SK-N-SH (cell line): Measurements from ENCODE around the gene PBX3. TPM values are rescaled to one million over a fixed set of nuclear protein-coding genes. Genes with fewer than 3 reads are reported as not detected.

Source experiments
- CTCF ChIA-PET: fragments of 300-600, 350-600 bp; formaldehyde crosslinking; extraction: SDS; loops from one replicate; lab custom pipeline; 2021; lab: Yijun Ruan, JAX
- POLR2A ChIA-PET: fragments of 350-600 bp; sonication (Branson Sonifier 250); formaldehyde crosslinking; extraction: SDS; loops from one replicate; lab custom pipeline; 2020; ENCODE audit warnings: antibody characterized with exemption, inconsistent platforms; lab: Yijun Ruan, JAX
- DNase-seq: peaks from one replicate; pipeline ENCODE4 v3.0.0; 2012
- H2AFZ ChIP-seq: fragments of 200-600 bp; sonication (generic); 2 replicates; pipeline ENCODE4 v1.8.1; 2016; ENCODE audit warnings: antibody characterized with exemption, mild to moderate bottlenecking, low read depth
- H3F3A ChIP-seq: fragments of 200-600 bp; sonication (generic); replicated peaks from 2 replicates; pipeline ENCODE3; 2016; ENCODE audit warnings: antibody characterized with exemption, mild to moderate bottlenecking; ENCODE audit not compliant: insufficient read depth
- H3K27ac ChIP-seq, 2 experiments: fragments of 200-500 bp in 1 of 2; fragments of 200-600 bp in 1 of 2; sonication (Bioruptor generic) in 1 of 2; sonication (generic), shearing (Covaris generic) in 1 of 2; 2 replicates each; pipeline versions ENCODE4 v1.5.1 to v1.6.1; 2014 to 2016; ENCODE audit warnings: low read depth in 2 of 2, inconsistent platforms in 1 of 2, low read length in 1 of 2, mild to moderate bottlenecking in 1 of 2, mixed read lengths in 1 of 2
- H3K27me3 ChIP-seq: fragments of 200-600 bp; sonication (generic), shearing (Covaris generic); 2 replicates; pipeline ENCODE4 v1.6.1; 2016; ENCODE audit warnings: mixed run types; ENCODE audit not compliant: insufficient read depth
- H3K36me3 ChIP-seq, 2 experiments: fragments of 200-500 bp in 1 of 2; fragments of 200-600 bp in 1 of 2; sonication (Bioruptor generic) in 1 of 2; sonication (generic) in 1 of 2; replicated peaks in 1 of 2; 2 replicates each; pipeline versions ENCODE3 to v1.5.1; 2014 to 2016; ENCODE audit warnings: low read length in 1 of 2, mild to moderate bottlenecking in 1 of 2; ENCODE audit not compliant: insufficient read depth in 2 of 2, control insufficient read depth in 1 of 2
- H3K4me1 ChIP-seq, 2 experiments: fragments of 200-500 bp in 1 of 2; fragments of 200-600 bp in 1 of 2; sonication (Bioruptor generic) in 1 of 2; sonication (generic), shearing (Covaris generic) in 1 of 2; 2 replicates each; pipeline versions ENCODE4 v1.5.1 to v1.6.1; 2014 to 2016; ENCODE audit warnings: low read depth in 1 of 2, low read length in 1 of 2, mixed run types in 1 of 2; ENCODE audit not compliant: insufficient read depth in 2 of 2, control insufficient read depth in 1 of 2
- H3K4me2 ChIP-seq: fragments of 200-600 bp; sonication (generic), shearing (Covaris generic); 2 replicates; pipeline ENCODE4 v1.6.1; 2017; ENCODE audit warnings: mixed run types
- H3K4me3 ChIP-seq, 2 experiments: fragments of 200-500 bp in 1 of 2; fragments of 200-600 bp in 1 of 2; sonication (Bioruptor generic) in 1 of 2; sonication (generic), shearing (Covaris generic) in 1 of 2; 2 replicates each; pipeline versions ENCODE4 v1.5.1 to v1.8.1; 2014 to 2016; ENCODE audit warnings: low read depth in 2 of 2, inconsistent platforms in 1 of 2, low read length in 1 of 2, mild to moderate bottlenecking in 1 of 2, mixed read lengths in 1 of 2, moderate library complexity in 1 of 2
- H3K79me2 ChIP-seq: fragments of 200-600 bp; sonication (generic); 2 replicates; pipeline ENCODE4 v1.8.1; 2017; ENCODE audit warnings: mild to moderate bottlenecking; ENCODE audit not compliant: insufficient read depth
- H3K9ac ChIP-seq: fragments of 200-600 bp; sonication (generic); 2 replicates; pipeline ENCODE4 v1.6.1; 2017; ENCODE audit warnings: mixed run types
- H3K9me2 ChIP-seq: fragments of 200-600 bp; sonication (generic); 2 replicates; pipeline ENCODE4 v1.6.1; 2017; ENCODE audit warnings: mixed run types
- H3K9me3 ChIP-seq: fragments of 200-600 bp; sonication (generic); 2 replicates; pipeline ENCODE4 v1.6.1; 2017; ENCODE audit warnings: mixed run types, mild to moderate bottlenecking, moderate library complexity
- H4K20me1 ChIP-seq: fragments of 200-600 bp; sonication (generic); 2 replicates; pipeline ENCODE4 v1.6.1; 2017; ENCODE audit warnings: mild to moderate bottlenecking, mixed run types; ENCODE audit not compliant: insufficient read depth
- CHD2 ChIP-seq: fragments of 150-350 bp; IDR thresholded peaks from 2 replicates; pipeline ENCODE4 v1.6.1; 2018; ENCODE audit warnings: low read length; ENCODE audit not compliant: partially characterized antibody
- ELF1 ChIP-seq: IDR thresholded peaks from 2 replicates; pipeline ENCODE4 v1.4.0; 2012
- EP300 ChIP-seq, 2 experiments: IDR thresholded peaks; 2 replicates each; pipeline versions ENCODE4 v1.4.0 to v1.6.1; 2012; ENCODE audit warnings: borderline replicate concordance in 1 of 2, low read depth in 1 of 2, low read length in 1 of 2
- EZH2phosphoT487 ChIP-seq: fragments of 200-600 bp; sonication (generic); IDR thresholded peaks from 2 replicates; pipeline ENCODE4 v1.6.1; 2017; ENCODE audit warnings: low read depth, mixed run types, mild to moderate bottlenecking, antibody characterized with exemption, moderate library complexity, borderline replicate concordance
- IRF3 ChIP-seq: fragments of 150-350 bp; IDR thresholded peaks from 2 replicates; pipeline ENCODE4 v1.6.1; 2016; ENCODE audit warnings: mild to moderate bottlenecking, low read depth, low read length
- MAX ChIP-seq: IDR thresholded peaks from 2 replicates; pipeline ENCODE4 v1.4.0; 2012; ENCODE audit warnings: low read depth
- MEF2A ChIP-seq: IDR thresholded peaks from 2 replicates; pipeline ENCODE4 v1.4.0; 2012; ENCODE audit warnings: low read depth, borderline replicate concordance
- NFIC ChIP-seq: IDR thresholded peaks from 2 replicates; pipeline ENCODE4 v1.4.0; 2012; ENCODE audit warnings: borderline replicate concordance
- PBX3 ChIP-seq: IDR thresholded peaks from 2 replicates; pipeline ENCODE4; 2012
- RAD21 ChIP-seq: IDR thresholded peaks from 2 replicates; pipeline ENCODE4 v1.6.1; 2012; ENCODE audit warnings: mild to moderate bottlenecking, low read length
- RFX5 ChIP-seq: IDR thresholded peaks from 2 replicates; pipeline ENCODE4 v1.6.1; 2012; ENCODE audit warnings: mild to moderate bottlenecking, improper control_type of control experiment, low read length
- RXRA ChIP-seq: IDR thresholded peaks from 2 replicates; pipeline ENCODE4 v1.4.0; 2012; ENCODE audit warnings: low read depth, mild to moderate bottlenecking, borderline replicate concordance
- SIN3A ChIP-seq: IDR thresholded peaks from 2 replicates; pipeline ENCODE4 v1.6.1; 2012; ENCODE audit warnings: low read depth, mild to moderate bottlenecking, low read length, moderate library complexity, borderline replicate concordance
- SMC3 ChIP-seq: IDR thresholded peaks from 2 replicates; pipeline ENCODE4 v1.6.1; 2012; ENCODE audit warnings: low read depth, low read length, improper control_type of control experiment
- TEAD4 ChIP-seq: IDR thresholded peaks from 2 replicates; pipeline ENCODE4 v1.4.0; 2012; ENCODE audit warnings: mild to moderate bottlenecking, borderline replicate concordance; ENCODE audit not compliant: insufficient read depth
- ZBTB33 ChIP-seq: IDR thresholded peaks from 2 replicates; pipeline ENCODE4 v1.4.0; 2012; ENCODE audit warnings: low read depth, borderline replicate concordance
- WGBS: methylation state at CpG from one replicate; pipeline ENCODE4 v1.1.6; 2017; ENCODE audit warnings: low lambda C conversion rate; 5-methylcytosine and 5-hydroxymethylcytosine counted together
- polyA plus RNA-seq, 3 experiments: library from polyadenylated mRNA; depleted of rRNA; stranded (reverse); fragments of >200 nt; gene quantifications; 2 replicates each; pipeline ENCODE4 v1.2.3, GENCODE V29; 2012

The PBX3 gene
- polyA plus RNA-seq, 1 of the 3 experiments (the other 2 are of a cell fraction) = 73.0 TPM

- Histone ChIP-seq H3K27ac (peak overlapping the region in 1 of 2 experiments; percentile 9; a peak in 1 of 4 replicates), H4K20me1 (peaks cover 35% of the 10 kb centered on the region; the same call in 1 of the 2 replicates), H3K9me3 (no peaks in the 10 kb centered on the region), H3K79me2 (peaks cover 99% of the 10 kb centered on the region), H3K9ac (no peak overlapping the region), H3K9me2 (no peaks in the 10 kb centered on the region), H3K4me3 (no peak overlapping the region), H3K4me1 (peaks cover 13 to 25% of the 10 kb centered on the region in 2 experiments), H3K27me3 (no peaks in the 10 kb centered on the region), H3F3A (peaks cover 38% of the 10 kb centered on the region), H2AFZ (no peak overlapping the region), H3K36me3 (peaks cover 0 to 14% of the 10 kb centered on the region in 2 experiments), H3K4me2 (no peak overlapping the region)
- no peak for DNase-seq
- ChIA-PET POLR2A (no interaction called here), CTCF (interaction anchor here (1.3 kb wide), 1 partner anchor 9 kb away, joined by 4 read pairs; no protein-coding TSS in a partner anchor)
- TF ChIP-seq EP300 (IDR thresholded peaks at IDR 0.05; ENCODE audit: borderline replicate concordance in 1 of 2, low read depth in 1 of 2, low read length in 1 of 2) (no peak), ZBTB33 (no peak), CHD2 (no peak), MEF2A (no peak), RAD21 (no peak), MAX (no peak)
These were observed 133.9 kb downstream of the PBX3 start for GRCh38 chr9:125881042-125881441.

- POLR2A ChIA-PET = no interaction called here
- H3K36me3 ChIP-seq = peaks cover 0 to under 1% of the 10 kb centered on the region in 2 experiments
- CTCF ChIA-PET = interaction anchor here (1.0 to 1.6 kb wide), 4 partner anchors 12 to 515 kb away, joined by 3 to 4 read pairs (median 3); no protein-coding TSS in a partner anchor
- H3K27ac ChIP-seq = peak overlapping the region; percentile 3 to 89; a peak in 1 of 4 replicates
- DNase-seq = no peak
- H3K27me3 ChIP-seq = no peaks in the 10 kb centered on the region
- peaks cover 26% of the 10 kb centered on the region; the same call in 1 of the 2 replicates for H4K20me1 ChIP-seq
- no peak overlapping the region for H3K4me2 ChIP-seq
- H3K4me3 ChIP-seq = no peak overlapping the region
- peaks cover 23 to 51% of the 10 kb centered on the region in 2 experiments for H3K4me1 ChIP-seq
- TF ChIP-seq NFIC = no peak
- no peak for TF ChIP-seq CHD2
- no peak for TF ChIP-seq ELF1
- no peak for TF ChIP-seq RXRA
- TF ChIP-seq SIN3A = no peak
- no peak for TF ChIP-seq MEF2A
- TF ChIP-seq MAX = no peak
- no peak for TF ChIP-seq SMC3
- TF ChIP-seq RFX5 = no peak
- TF ChIP-seq PBX3 = no peak
- TF ChIP-seq TEAD4 = no peak
- no peak for TF ChIP-seq IRF3
- no peak for TF ChIP-seq ZBTB33
- TF ChIP-seq EZH2phosphoT487 = no peak
- no peaks in the 10 kb centered on the region for H3K9me2 ChIP-seq
- WGBS = 96% methylated on average over 6 of the region's 6 CpGs
- no peak overlapping the region for H2AFZ ChIP-seq
- H3K79me2 ChIP-seq = peaks cover 100% of the 10 kb centered on the region
- no peak overlapping the region for H3K9ac ChIP-seq
- no peaks in the 10 kb centered on the region for H3K9me3 ChIP-seq
- peaks cover 51% of the 10 kb centered on the region for H3F3A ChIP-seq
These were observed 136.5 kb downstream of the PBX3 start for GRCh38 chr9:125883565-125884217.
